H1 (cell line): Measurements from ENCODE around the gene TAS2R5. TPM values are rescaled to one million over a fixed set of nuclear protein-coding genes. Genes with fewer than 3 reads are reported as not detected.

Experiments
- CTCF ChIA-PET: fragments of 300-600 bp; sonication (Branson Sonifier 250); formaldehyde crosslinking; loops from one replicate; lab custom pipeline; 2021; ENCODE audit not compliant: partially characterized antibody; lab: Charles Lee
- POLR2A ChIA-PET: fragments of 300-600 bp; sonication (Branson Sonifier 250); formaldehyde crosslinking; loops from one replicate; lab custom pipeline; 2021; ENCODE audit warnings: inconsistent platforms; ENCODE audit not compliant: partially characterized antibody; lab: Charles Lee
- DNase-seq, 2 experiments: peaks; one replicate each; pipeline versions ENCODE4 v3.0.0 to v3.0.0-alpha.2; 2010 to 2022; ENCODE audit warnings: low spot score in 2 of 2, low read depth in 1 of 2, mixed read lengths in 1 of 2
- FAIRE-seq: peaks from 2 replicates; lab custom pipeline; 2011; peaks lifted over from hg19 to GRCh38; lab: Jason Lieb, UNC
- H2AFZ ChIP-seq: 2 replicates; pipeline ENCODE4 v1.8.1; 2012; ENCODE audit warnings: low read length, inconsistent platforms
- H2AK5ac ChIP-seq: 2 replicates; pipeline ENCODE4 v1.6.1; 2013; ENCODE audit warnings: low read depth, low read length
- H2BK120ac ChIP-seq: replicated peaks from 2 replicates; pipeline ENCODE3; 2013; ENCODE audit warnings: low read depth, low read length, inconsistent platforms
- H2BK12ac ChIP-seq: 2 replicates; pipeline ENCODE4 v1.6.1; 2013; ENCODE audit warnings: low read depth, low read length
- H2BK15ac ChIP-seq: 2 replicates; pipeline ENCODE4 v1.6.1; 2013; ENCODE audit warnings: low read length
- H2BK20ac ChIP-seq: 2 replicates; pipeline ENCODE4 v1.6.1; 2013; ENCODE audit warnings: low read length
- H2BK5ac ChIP-seq: 2 replicates; pipeline ENCODE4 v1.6.1; 2013; ENCODE audit warnings: low read depth, low read length
- H3K14ac ChIP-seq: 2 replicates; pipeline ENCODE4 v1.6.1; 2013; ENCODE audit warnings: inconsistent platforms; ENCODE audit not compliant: insufficient read length
- H3K18ac ChIP-seq: 2 replicates; pipeline ENCODE4 v1.6.1; 2013; ENCODE audit warnings: low read length; ENCODE audit errors: extremely low read depth
- H3K23ac ChIP-seq: 2 replicates; pipeline ENCODE4 v1.6.1; 2013; ENCODE audit warnings: inconsistent platforms; ENCODE audit not compliant: insufficient read length
- H3K23me2 ChIP-seq: 2 replicates; pipeline ENCODE4 v1.6.1; 2013; ENCODE audit warnings: low read depth, low read length
- H3K27ac ChIP-seq: 2 replicates; pipeline ENCODE4 v1.6.1; 2011; ENCODE audit warnings: low read depth, low read length, inconsistent platforms
- H3K27me3 ChIP-seq, 4 experiments: replicated peaks in 1 of 4; 1 replicate in 1 of 4; 2 replicates in 3 of 4; pipeline versions ENCODE4 v1.6.1 to v1.8.1; 2011 to 2013; ENCODE audit warnings: low read length in 3 of 4, mild to moderate bottlenecking in 3 of 4, inconsistent platforms in 2 of 4, mixed read lengths in 2 of 4, moderate library complexity in 1 of 4; ENCODE audit not compliant: control insufficient read depth in 3 of 4, insufficient read depth in 3 of 4; ENCODE audit errors: extremely low read depth in 1 of 4
- H3K36me3 ChIP-seq, 4 experiments: 2 replicates each; pipeline versions ENCODE4 v1.6.1 to v1.8.1; 2011 to 2013; ENCODE audit warnings: mild to moderate bottlenecking in 4 of 4, low read length in 3 of 4, moderate library complexity in 2 of 4, control low read depth in 1 of 4, inconsistent platforms in 1 of 4; ENCODE audit not compliant: insufficient read depth in 4 of 4, control insufficient read depth in 2 of 4
- H3K4ac ChIP-seq: replicated peaks from 2 replicates; pipeline ENCODE3; 2013; ENCODE audit warnings: low read length, low read depth, mixed read lengths, inconsistent platforms; ENCODE audit not compliant: insufficient read length
- H3K4me1 ChIP-seq, 4 experiments: replicated peaks in 1 of 4; 1 replicate in 1 of 4; 2 replicates in 3 of 4; pipeline versions ENCODE4 v1.6.1 to v1.8.1; 2011 to 2013; ENCODE audit warnings: low read length in 3 of 4, inconsistent platforms in 2 of 4, mixed read lengths in 1 of 4; ENCODE audit not compliant: insufficient read depth in 4 of 4, control insufficient read depth in 3 of 4
- H3K4me2 ChIP-seq, 2 experiments: 2 replicates each; pipeline versions ENCODE4 v1.6.1 to v1.8.1; 2011 to 2013; ENCODE audit warnings: low read depth in 2 of 2, low read length in 2 of 2, control low read depth in 1 of 2, inconsistent platforms in 1 of 2, mild to moderate bottlenecking in 1 of 2; ENCODE audit not compliant: insufficient read depth in 1 of 2
- H3K4me3 ChIP-seq, 4 experiments: fragments of 200-600, 300-600 bp in 1 of 4; sonication (generic), shearing (Covaris generic), sonication (Bioruptor Twin) in 1 of 4; 2 replicates each; pipeline versions ENCODE4 v1.5.1 to v1.8.1; 2011 to 2016; ENCODE audit warnings: low read length in 4 of 4, low read depth in 3 of 4, control low read depth in 2 of 4, inconsistent platforms in 2 of 4, mild to moderate bottlenecking in 2 of 4, mixed read lengths in 1 of 4, moderate library complexity in 1 of 4; ENCODE audit not compliant: insufficient read depth in 2 of 4; ENCODE audit errors: extremely low read depth in 1 of 4
- H3K56ac ChIP-seq: replicated peaks from 2 replicates; pipeline ENCODE3; 2013; ENCODE audit warnings: low read depth, mild to moderate bottlenecking, mixed read lengths, low read length, inconsistent platforms; ENCODE audit not compliant: insufficient read length
- H3K79me1 ChIP-seq: 2 replicates; pipeline ENCODE4 v1.6.1; 2013; ENCODE audit warnings: low read depth, low read length, control low read depth
- H3K79me2 ChIP-seq, 2 experiments: 2 replicates each; pipeline versions ENCODE4 v1.6.1 to v1.8.1; 2012 to 2013; ENCODE audit warnings: low read length in 2 of 2, mild to moderate bottlenecking in 2 of 2, inconsistent platforms in 1 of 2; ENCODE audit not compliant: insufficient read depth in 2 of 2, control insufficient read depth in 1 of 2
- H3K9ac ChIP-seq, 4 experiments: replicated peaks in 1 of 4; 1 replicate in 1 of 4; 2 replicates in 3 of 4; pipeline versions ENCODE4 v1.6.1 to v1.8.1; 2011 to 2013; ENCODE audit warnings: low read depth in 3 of 4, low read length in 3 of 4, control low read depth in 2 of 4, mild to moderate bottlenecking in 2 of 4, moderate library complexity in 2 of 4, inconsistent platforms in 1 of 4; ENCODE audit errors: extremely low read depth in 1 of 4
- H3K9me3 ChIP-seq, 2 experiments: 2 replicates each; pipeline versions ENCODE4 v1.6.1 to v1.8.1; 2012 to 2013; ENCODE audit warnings: mild to moderate bottlenecking in 2 of 2, moderate library complexity in 2 of 2, control low read depth in 1 of 2, inconsistent platforms in 1 of 2, low read depth in 1 of 2, low read length in 1 of 2, mixed read lengths in 1 of 2; ENCODE audit not compliant: insufficient read depth in 2 of 2
- H4K20me1 ChIP-seq, 2 experiments: replicated peaks in 1 of 2; 2 replicates each; pipeline versions ENCODE3 to v1.8.1; 2011 to 2013; ENCODE audit warnings: inconsistent platforms in 2 of 2, low read length in 2 of 2, mild to moderate bottlenecking in 1 of 2; ENCODE audit not compliant: insufficient read depth in 2 of 2, control insufficient read depth in 1 of 2
- H4K5ac ChIP-seq: 2 replicates; pipeline ENCODE4 v1.6.1; 2013; ENCODE audit warnings: low read length, low read depth, mixed read lengths, inconsistent platforms; ENCODE audit not compliant: insufficient read length
- H4K8ac ChIP-seq: 2 replicates; pipeline ENCODE4 v1.8.0; 2013; ENCODE audit warnings: mild to moderate bottlenecking, moderate library complexity, low read length, inconsistent platforms; ENCODE audit not compliant: insufficient read depth; ENCODE audit errors: extremely low read depth
- H4K91ac ChIP-seq: replicated peaks from 2 replicates; pipeline ENCODE3; 2013; ENCODE audit warnings: low read length, mixed read lengths, inconsistent platforms; ENCODE audit not compliant: insufficient read length
- ASH2L ChIP-seq: fragments of 200-600, 300-600 bp; sonication (generic); IDR thresholded peaks from one replicate; pipeline ENCODE4 v1.7.1; 2017; ENCODE audit warnings: low read length
- EGR1 ChIP-seq: IDR thresholded peaks from 2 replicates; pipeline ENCODE4 v1.6.1; 2011; ENCODE audit warnings: low read depth, low read length, borderline replicate concordance
- RAD21 ChIP-seq, 2 experiments: IDR thresholded peaks in 1 of 2; conservative IDR thresholded peaks in 1 of 2; 2 replicates each; pipeline ENCODE4 v1.6.1; 2011; ENCODE audit warnings: low read depth in 2 of 2, low read length in 2 of 2, improper control_type of control experiment in 1 of 2, inconsistent platforms in 1 of 2, mild to moderate bottlenecking in 1 of 2, moderate library complexity in 1 of 2
- SIN3A ChIP-seq, 2 experiments: IDR thresholded peaks in 1 of 2; conservative IDR thresholded peaks in 1 of 2; 2 replicates each; pipeline ENCODE4 v1.6.1; 2011 to 2012; ENCODE audit warnings: low read length in 2 of 2, improper control_type of control experiment in 1 of 2, low read depth in 1 of 2, mild to moderate bottlenecking in 1 of 2
- SP4 ChIP-seq: IDR thresholded peaks from 2 replicates; pipeline ENCODE4 v1.6.1; 2012; ENCODE audit warnings: low read length, inconsistent platforms
- WGBS, 2 experiments: shearing (Covaris generic) in 1 of 2; methylation state at CpG; one replicate each; pipeline versions ENCODE4 v1.1.6 to v1.1.7; 2013 to 2015; ENCODE audit warnings: low lambda C conversion rate in 2 of 2, mixed read lengths in 2 of 2, inconsistent platforms in 1 of 2, low coverage in 1 of 2, missing lambda C conversion rate in 1 of 2; ENCODE audit not compliant: insufficient replicate concordance in 2 of 2, insufficient coverage in 1 of 2, insufficient read length in 1 of 2; ENCODE audit errors: extremely low coverage in 1 of 2, missing lambda C conversion rate in 1 of 2; 5-methylcytosine and 5-hydroxymethylcytosine counted together
- polyA plus RNA-seq, 7 experiments: library from polyadenylated mRNA; depleted of rRNA in 3 of 7; stranded (reverse) in 5 of 7; unstranded in 2 of 7; fragments of >200 nt in 5 of 7; fragments of 200-250 nt in 2 of 7; gene quantifications; 1 replicate in 5 of 7; 2 replicates in 1 of 7; 4 replicates in 1 of 7; pipeline versions ENCODE4 v1.2.1 to v1.2.3, GENCODE V29; 2011 to 2013; ENCODE audit warnings: missing spikeins in 2 of 7, mixed read lengths in 2 of 7
- total RNA-seq: library from RNA; stranded (reverse); fragmentation: NEBNext Ultra II Directional; extraction: Animal tissue kit (Norgen Biotek cat#: 25700); gene quantifications from 2 replicates; pipeline ENCODE4 v1.2.1, GENCODE V29; 2021

Gene TAS2R5
- total and polyA plus RNA-seq, 2 of the 8 experiments (the other 6 are each of a cell fraction or from before 2014, with no cell fraction given) = 1.5 to 6.2 TPM

DNA sequence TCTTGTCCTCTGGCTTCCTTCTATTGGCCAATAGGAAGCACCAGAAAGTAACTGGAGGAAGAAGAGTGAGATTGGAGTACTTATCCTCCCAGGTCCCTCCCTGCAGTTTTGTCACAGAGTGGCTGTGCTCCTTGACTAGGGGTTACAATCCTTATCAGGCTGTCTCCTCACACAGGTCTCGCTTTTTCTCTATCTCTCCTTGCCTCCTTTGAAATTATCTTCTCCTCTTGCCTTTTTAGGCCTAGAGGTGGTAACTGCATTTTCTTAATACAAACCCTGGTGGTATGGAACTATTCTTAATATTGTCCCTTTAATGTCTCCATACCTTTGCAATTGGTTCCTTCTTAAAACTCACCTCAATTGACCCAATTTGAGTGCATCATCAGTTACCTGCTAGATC is 48.6 kb downstream of the TAS2R5 start:
- no peaks in the 10 kb centered on the region; a peak in 1 of 7 replicates for H3K4me1 ChIP-seq
- no peak overlapping the region for H3K56ac ChIP-seq
- no peak overlapping the region for H3K4me3 ChIP-seq
- DNase-seq = no peak
- H3K27me3 ChIP-seq = no peaks in the 10 kb centered on the region
- no peak for FAIRE-seq
- no peaks in the 10 kb centered on the region for H3K79me1 ChIP-seq
- H3K4ac ChIP-seq = no peak overlapping the region
- TF ChIP-seq SP4 (no peak), SIN3A (conservative IDR thresholded peaks at IDR 0.05 in 1 of 2, IDR thresholded peaks at IDR 0.05 in 1 of 2; ENCODE audit: low read depth in 1 of 2, low read length in 2 of 2) (no peak), RAD21 (IDR thresholded peaks at IDR 0.05 in 1 of 2, conservative IDR thresholded peaks at IDR 0.05 in 1 of 2; ENCODE audit: low read depth in 2 of 2, low read length in 2 of 2) (no peak), ASH2L (no peak), EGR1 (no peak)
- H4K5ac ChIP-seq = no peak overlapping the region
- no peaks in the 10 kb centered on the region for H3K23me2 ChIP-seq
- no peak overlapping the region for H3K9ac ChIP-seq
- no peak overlapping the region for H2BK20ac ChIP-seq
- H3K36me3 ChIP-seq = no peaks in the 10 kb centered on the region
- H4K8ac ChIP-seq = no peak overlapping the region
- H2BK5ac ChIP-seq = no peak overlapping the region
- H2BK120ac ChIP-seq = no peak overlapping the region
- whole genome bisulfite sequencing, 2 experiments = 76% methylated on average over 1 of the region's 1 CpG; no CpG with 5 or more reads in 1 of the 2 experiments
- no peak overlapping the region for H3K18ac ChIP-seq
- H3K9me3 ChIP-seq = no peaks in the 10 kb centered on the region
- ChIA-PET CTCF (no interaction called here), POLR2A (no interaction called here)
- H4K91ac ChIP-seq = no peak overlapping the region
- no peak overlapping the region for H3K4me2 ChIP-seq
- no peak overlapping the region for H2AFZ ChIP-seq
- H3K79me2 ChIP-seq = no peaks in the 10 kb centered on the region
- H3K27ac ChIP-seq = no peak overlapping the region
- no peak overlapping the region for H2BK15ac ChIP-seq
- H4K20me1 ChIP-seq = no peaks in the 10 kb centered on the region
- H3K23ac ChIP-seq = no peak overlapping the region
- no peak overlapping the region for H2BK12ac ChIP-seq
- no peak overlapping the region for H2AK5ac ChIP-seq
- no peak overlapping the region for H3K14ac ChIP-seq
